B cell (primary cell): Measurements from ENCODE around the gene NDUFA13. TPM values are rescaled to one million over a fixed set of nuclear protein-coding genes. Genes with fewer than 3 reads are reported as not detected.

Source experiments
- ATAC-seq: fragments of 200-7000 bp; cut with Tn5 transposase; one replicate; pipeline ENCODE4 v1.10.0; 2021; ENCODE audit warnings: low read depth, mild to moderate bottlenecking, moderate number of reproducible peaks, moderate library complexity
- CTCF ChIA-PET: fragments of 350-600 bp; sonication (Branson Sonifier 250); formaldehyde crosslinking; loops from one replicate; lab custom pipeline; 2021; ENCODE audit warnings: antibody characterized with exemption, inconsistent platforms; lab: Charles Lee
- POLR2A ChIA-PET: fragments of 350-600 bp; sonication (Branson Sonifier 250); formaldehyde crosslinking; loops from one replicate; lab custom pipeline; 2021; ENCODE audit warnings: antibody characterized with exemption; lab: Charles Lee
- DNase-seq: peaks from one replicate; pipeline ENCODE4 v3.0.0; 2013
- H2AFZ ChIP-seq: 2 replicates; pipeline ENCODE4 v1.6.1; 2012; ENCODE audit warnings: mild to moderate bottlenecking, low read depth, low read length; ENCODE audit not compliant: insufficient read depth, poor library complexity, severe bottlenecking
- H3K27ac ChIP-seq, 2 donors: 1 replicate in 1 of 2; 2 replicates in 1 of 2; pipeline ENCODE4 v1.5.1; 2012 to 2013; ENCODE audit warnings: low read length in 2 of 2, mild to moderate bottlenecking in 2 of 2, moderate library complexity in 1 of 2
- H3K27me3 ChIP-seq, 4 experiments: fragments of 200-600 bp in 1 of 4; sonication (generic) in 1 of 4; replicated peaks in 1 of 4; 1 replicate in 2 of 4; 2 replicates in 2 of 4; pipeline versions ENCODE4 v1.6.1 to v1.7.0; 2013 to 2016; ENCODE audit warnings: low read length in 3 of 4, mild to moderate bottlenecking in 2 of 4, mixed read lengths in 1 of 4, moderate library complexity in 1 of 4; ENCODE audit not compliant: insufficient read depth in 4 of 4, control insufficient read depth in 3 of 4; ENCODE audit errors: control extremely low read depth in 1 of 4
- H3K36me3 ChIP-seq, 2 experiments: replicated peaks in 1 of 2; 1 replicate in 1 of 2; 2 replicates in 1 of 2; pipeline versions ENCODE4 v1.6.1 to v1.7.1; 2013; ENCODE audit warnings: low read length in 1 of 2; ENCODE audit not compliant: insufficient read depth in 2 of 2, control insufficient read depth in 1 of 2; ENCODE audit errors: control extremely low read depth in 1 of 2, extremely low read depth in 1 of 2
- H3K4me1 ChIP-seq, 2 donors: fragments of 200-600 bp in 1 of 2; sonication (generic) in 1 of 2; 1 replicate in 1 of 2; 2 replicates in 1 of 2; pipeline versions ENCODE4 v1.5.1 to v1.6.1; 2013 to 2017; ENCODE audit warnings: low read length in 2 of 2; ENCODE audit not compliant: control insufficient read depth in 2 of 2, insufficient read depth in 2 of 2
- H3K4me2 ChIP-seq: replicated peaks from 2 replicates; pipeline ENCODE3; 2012; ENCODE audit warnings: mild to moderate bottlenecking, low read depth, low read length; ENCODE audit not compliant: poor library complexity, severe bottlenecking
- H3K4me3 ChIP-seq, 5 experiments: fragments of 200-600 bp in 1 of 5; sonication (generic) in 1 of 5; 1 replicate in 3 of 5; 2 replicates in 2 of 5; pipeline versions ENCODE4 v1.5.1 to v1.7.0; 2011 to 2016; ENCODE audit warnings: low read length in 4 of 5, mild to moderate bottlenecking in 4 of 5, low read depth in 2 of 5, control low read depth in 1 of 5, moderate library complexity in 1 of 5; ENCODE audit not compliant: insufficient read depth in 1 of 5; ENCODE audit errors: control extremely low read depth in 1 of 5, extremely low read depth in 1 of 5
- H3K79me2 ChIP-seq: fragments of 200-600 bp; sonication (generic); one replicate; pipeline ENCODE4 v1.6.0; 2016; ENCODE audit warnings: low read length; ENCODE audit not compliant: control insufficient read depth, insufficient read depth
- H3K9ac ChIP-seq: fragments of 200-600 bp; sonication (generic); 2 replicates; pipeline ENCODE4 v1.6.1; 2017; ENCODE audit warnings: mild to moderate bottlenecking, low read length, moderate library complexity
- H3K9me3 ChIP-seq, 3 donors: one replicate each; pipeline versions ENCODE4 v1.6.1 to v1.7.1; 2013; ENCODE audit warnings: low read length in 2 of 3; ENCODE audit not compliant: control insufficient read depth in 2 of 3, insufficient read depth in 1 of 3; ENCODE audit errors: control extremely low read depth in 1 of 3
- H4K20me1 ChIP-seq: 2 replicates; pipeline ENCODE4 v1.6.0; 2012; ENCODE audit warnings: mild to moderate bottlenecking, low read length; ENCODE audit not compliant: insufficient read depth, control insufficient read depth, poor library complexity, severe bottlenecking
- H3K27ac Mint-ChIP-seq: one replicate; pipeline ENCODE4 v1.8.0; 2021; ENCODE audit warnings: mixed read lengths
- H3K27me3 Mint-ChIP-seq: one replicate; pipeline ENCODE4 v1.8.0; 2021; ENCODE audit warnings: mixed read lengths
- H3K4me1 Mint-ChIP-seq: one replicate; pipeline ENCODE4 v1.8.0; 2021; ENCODE audit warnings: mixed read lengths
- H3K4me3 Mint-ChIP-seq: one replicate; pipeline ENCODE4 v1.8.0; 2021; ENCODE audit warnings: mixed read lengths
- H3K9me3 Mint-ChIP-seq: one replicate; pipeline ENCODE4 v1.8.0; 2022; ENCODE audit warnings: mixed read lengths; ENCODE audit not compliant: insufficient read depth
- EZH2 ChIP-seq: IDR thresholded peaks from 2 replicates; pipeline ENCODE4 v1.6.1; 2012; ENCODE audit warnings: borderline replicate concordance, low read depth, mild to moderate bottlenecking, moderate library complexity, low read length; ENCODE audit not compliant: insufficient read depth, poor library complexity, severe bottlenecking
- WGBS: methylation state at CpG from one replicate; pipeline ENCODE4 v1.1.5; 2013; ENCODE audit warnings: missing lambda C conversion rate; ENCODE audit not compliant: insufficient coverage; 5-methylcytosine and 5-hydroxymethylcytosine counted together
- intact Hi-C: fragments of 100-400 bp; cut with micrococcal nuclease; formaldehyde crosslinking; loops from one replicate; pipeline ENCODE4 v1.10.0; 2022
- polyA plus RNA-seq: library from polyadenylated mRNA; depleted of rRNA; stranded (reverse); fragments of >200 nt; gene quantifications from 2 replicates; pipeline ENCODE4 v1.2.3, GENCODE V29; 2012
- total RNA-seq, 2 donors: library from RNA; stranded (reverse); fragments of 120-200 nt in 1 of 2; gene quantifications; 1 replicate in 1 of 2; 2 replicates in 1 of 2; pipeline versions ENCODE4 v1.2.3 to v1.2.4, GENCODE V29; 2013 to 2022
- TF ChIP-seq, protein P1 (sequence below): fragments of 200-600 bp; IDR thresholded peaks from one replicate; pipeline ENCODE4 v1.8.0; 2022; ENCODE audit warnings: antibody characterized with exemption, mild to moderate bottlenecking

NDUFA13 gene
- total and polyA plus RNA-seq, 2 donors (not counting 1 experiment from before 2014, with no cell fraction given), result 188 to 195 TPM

- H2AFZ ChIP-seq, result no peak overlapping the region
- H3K36me3 ChIP-seq, result no peaks in the 10 kb centered on the region
- ATAC-seq (no peak), DNase-seq (no peak)
- no peaks in the 10 kb centered on the region for H3K4me1 Mint-ChIP-seq
- H3K4me1 ChIP-seq, result peaks cover 0 to 2% of the 10 kb centered on the region in 2 donors
- TF ChIP-seq, protein P1, sequence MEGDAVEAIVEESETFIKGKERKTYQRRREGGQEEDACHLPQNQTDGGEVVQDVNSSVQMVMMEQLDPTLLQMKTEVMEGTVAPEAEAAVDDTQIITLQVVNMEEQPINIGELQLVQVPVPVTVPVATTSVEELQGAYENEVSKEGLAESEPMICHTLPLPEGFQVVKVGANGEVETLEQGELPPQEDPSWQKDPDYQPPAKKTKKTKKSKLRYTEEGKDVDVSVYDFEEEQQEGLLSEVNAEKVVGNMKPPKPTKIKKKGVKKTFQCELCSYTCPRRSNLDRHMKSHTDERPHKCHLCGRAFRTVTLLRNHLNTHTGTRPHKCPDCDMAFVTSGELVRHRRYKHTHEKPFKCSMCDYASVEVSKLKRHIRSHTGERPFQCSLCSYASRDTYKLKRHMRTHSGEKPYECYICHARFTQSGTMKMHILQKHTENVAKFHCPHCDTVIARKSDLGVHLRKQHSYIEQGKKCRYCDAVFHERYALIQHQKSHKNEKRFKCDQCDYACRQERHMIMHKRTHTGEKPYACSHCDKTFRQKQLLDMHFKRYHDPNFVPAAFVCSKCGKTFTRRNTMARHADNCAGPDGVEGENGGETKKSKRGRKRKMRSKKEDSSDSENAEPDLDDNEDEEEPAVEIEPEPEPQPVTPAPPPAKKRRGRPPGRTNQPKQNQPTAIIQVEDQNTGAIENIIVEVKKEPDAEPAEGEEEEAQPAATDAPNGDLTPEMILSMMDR, result no peak
- no peak for TF ChIP-seq EZH2
- H3K27me3 Mint-ChIP-seq, result peaks cover 8% of the 10 kb centered on the region
- H3K27ac Mint-ChIP-seq, result peak overlapping the region; percentile 6
- H3K27me3 ChIP-seq, result peaks cover 0 to 12% (median 0%) of the 10 kb centered on the region in 4 experiments
- no peak overlapping the region for H3K4me3 ChIP-seq
- H3K9ac ChIP-seq, result no peak overlapping the region
- H4K20me1 ChIP-seq, result no peaks in the 10 kb centered on the region
- no peaks in the 10 kb centered on the region for H3K79me2 ChIP-seq
- intact Hi-C loops, result no loop called here
- H3K9me3 ChIP-seq, result peaks cover 0 to 11% (median 0%) of the 10 kb centered on the region in 3 donors
- H3K9me3 Mint-ChIP-seq, result no peaks in the 10 kb centered on the region
- ChIA-PET POLR2A (no interaction called here), CTCF (interaction anchor here (1.0 to 2.8 kb wide), 2 partner anchors 19 to 27 kb away, joined by 3 to 8 read pairs; no protein-coding TSS in a partner anchor)
- no peak overlapping the region for H3K4me2 ChIP-seq
- no peak overlapping the region for H3K4me3 Mint-ChIP-seq
- no peak overlapping the region for H3K27ac ChIP-seq
- WGBS, result 79% methylated on average over 10 of the region's 10 CpGs
Observed at GRCh38 chr19:19550972-19551852, 35.2 kb downstream of the NDUFA13 start.

DNA sequence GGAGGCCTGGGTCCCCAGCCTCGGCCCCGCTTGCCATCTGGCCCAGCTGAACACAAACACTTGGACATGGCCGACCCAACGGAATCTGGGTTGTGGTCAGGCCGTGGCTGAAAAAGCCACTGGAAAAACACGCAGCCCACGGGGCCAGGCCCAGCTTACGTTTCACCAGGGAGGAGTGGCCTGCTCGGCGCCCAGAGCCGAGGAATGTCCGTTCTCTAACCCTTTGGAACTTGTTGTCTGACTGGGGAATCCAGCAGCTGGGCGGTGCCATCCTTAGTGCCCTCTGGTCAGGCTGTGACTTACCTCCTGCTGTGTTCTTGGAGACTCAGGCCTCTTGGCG lies 35.8 kb downstream of the NDUFA13 start:
- TF ChIP-seq EZH2, result no peak
- TF ChIP-seq, protein P1, result no peak
- H3K79me2 ChIP-seq, result no peaks in the 10 kb centered on the region
- Mint-ChIP-seq H3K9me3 (no peaks in the 10 kb centered on the region), H3K27me3 (peaks cover 8% of the 10 kb centered on the region), H3K4me3 (no peak overlapping the region), H3K4me1 (no peaks in the 10 kb centered on the region), H3K27ac (no peak overlapping the region)
- no peaks in the 10 kb centered on the region for H3K36me3 ChIP-seq
- CTCF ChIA-PET, result interaction anchor here (1.0 to 2.8 kb wide), 2 partner anchors 19 to 26 kb away, joined by 3 to 8 read pairs; no protein-coding TSS in a partner anchor
- H3K9ac ChIP-seq, result no peak overlapping the region
- H3K4me1 ChIP-seq, result peaks cover 0 to 2% of the 10 kb centered on the region in 2 donors
- DNase-seq, result no peak
- no peak overlapping the region for H3K4me2 ChIP-seq
- no peak overlapping the region for H2AFZ ChIP-seq
- peaks cover 0 to 12% (median 0%) of the 10 kb centered on the region in 4 experiments for H3K27me3 ChIP-seq
- intact Hi-C loops, result no loop called here
- H3K4me3 ChIP-seq, result no peak overlapping the region
- peaks cover 0 to 11% (median 0%) of the 10 kb centered on the region in 3 donors for H3K9me3 ChIP-seq
- no peaks in the 10 kb centered on the region for H4K20me1 ChIP-seq
- POLR2A ChIA-PET, result no interaction called here
- no peak overlapping the region for H3K27ac ChIP-seq
- no peak for ATAC-seq
- 89% methylated on average over 14 of the region's 14 CpGs for WGBS
